Parathyroid adenoma (tissue), 2 donors: ENCODE results near the gene PSMC1.

Experiments used
- H2AFZ ChIP-seq: fragments of 300-600 bp; sonication (generic); one replicate; pipeline ENCODE4 v1.7.0; 2017; ENCODE audit warnings: antibody characterized with exemption, mild to moderate bottlenecking
- H3K27ac ChIP-seq: fragments of 300-600 bp; sonication (generic); one replicate; pipeline ENCODE4 v1.7.0; 2017
- H3K27me3 ChIP-seq: fragments of 300-600 bp; sonication (generic); one replicate; pipeline ENCODE4 v1.7.0; 2017; ENCODE audit warnings: low read length; ENCODE audit not compliant: control insufficient read depth, insufficient read depth
- H3K36me3 ChIP-seq: fragments of 300-600 bp; sonication (generic); one replicate; pipeline ENCODE4 v1.7.0; 2017; ENCODE audit warnings: low read length; ENCODE audit not compliant: control insufficient read depth, insufficient read depth
- H3K4me1 ChIP-seq: fragments of 300-600 bp; sonication (generic); one replicate; pipeline ENCODE4 v1.7.0; 2017; ENCODE audit warnings: control low read depth
- H3K4me2 ChIP-seq: fragments of 300-600 bp; sonication (generic); one replicate; pipeline ENCODE4 v1.7.0; 2017; ENCODE audit warnings: low read length
- H3K4me3 ChIP-seq: fragments of 300-600 bp; sonication (generic); one replicate; pipeline ENCODE4 v1.7.0; 2017; ENCODE audit warnings: low read depth, low read length
- H3K79me2 ChIP-seq: fragments of 300-600 bp; sonication (generic); one replicate; pipeline ENCODE4 v1.7.0; 2017; ENCODE audit warnings: control low read depth
- H3K9ac ChIP-seq: fragments of 300-600 bp; sonication (generic); one replicate; pipeline ENCODE4 v1.7.0; 2017; ENCODE audit warnings: mild to moderate bottlenecking
- H3K9me3 ChIP-seq: fragments of 300-600 bp; sonication (generic); one replicate; pipeline ENCODE4 v1.7.0; 2017; ENCODE audit warnings: low read length; ENCODE audit not compliant: control insufficient read depth
- CTCF ChIP-seq: fragments of 300-600 bp; sonication (generic); IDR thresholded peaks from one replicate; pipeline ENCODE4 v1.7.0; 2017; ENCODE audit warnings: antibody characterized with exemption, mild to moderate bottlenecking
- donor health status: primary hyperparathyroidism.

PSMC1 gene

GRCh38 chr14:90302529-90303303 lies 46.4 kb downstream of the PSMC1 start:
- peak overlapping the region; percentile 68 for H2AFZ ChIP-seq
- H3K9ac ChIP-seq = no peak overlapping the region
- H3K79me2 ChIP-seq = no peaks in the 10 kb centered on the region
- no peaks in the 10 kb centered on the region for H3K27me3 ChIP-seq
- H3K27ac ChIP-seq = peak overlapping the region; percentile 70
- no peaks in the 10 kb centered on the region for H3K9me3 ChIP-seq
- no peak overlapping the region for H3K4me3 ChIP-seq
- TF ChIP-seq CTCF = no peak
- H3K4me2 ChIP-seq = peak overlapping the region; percentile 61
- no peaks in the 10 kb centered on the region for H3K36me3 ChIP-seq
- H3K4me1 ChIP-seq = peaks cover 16% of the 10 kb centered on the region

- H3K36me3 ChIP-seq = no peaks in the 10 kb centered on the region
- no peak overlapping the region for H3K4me2 ChIP-seq
- no peak for TF ChIP-seq CTCF
- H3K9ac ChIP-seq = no peak overlapping the region
- no peaks in the 10 kb centered on the region for H3K27me3 ChIP-seq
- H3K4me1 ChIP-seq = peaks cover 16% of the 10 kb centered on the region
- no peak overlapping the region for H2AFZ ChIP-seq
- H3K79me2 ChIP-seq = no peaks in the 10 kb centered on the region
- no peaks in the 10 kb centered on the region for H3K9me3 ChIP-seq
- H3K27ac ChIP-seq = no peak overlapping the region
- no peak overlapping the region for H3K4me3 ChIP-seq
Measured at GRCh38 chr14:90303473-90303872, 47.1 kb downstream of the PSMC1 start.

GRCh38 chr14:90304502-90304901 lies 48.1 kb downstream of the PSMC1 start:
- H3K79me2 ChIP-seq = no peaks in the 10 kb centered on the region
- H3K27me3 ChIP-seq = no peaks in the 10 kb centered on the region
- no peak overlapping the region for H3K4me3 ChIP-seq
- no peak for TF ChIP-seq CTCF
- peaks cover 16% of the 10 kb centered on the region for H3K4me1 ChIP-seq
- no peak overlapping the region for H2AFZ ChIP-seq
- no peak overlapping the region for H3K27ac ChIP-seq
- H3K9me3 ChIP-seq = no peaks in the 10 kb centered on the region
- no peak overlapping the region for H3K9ac ChIP-seq
- H3K4me2 ChIP-seq = no peak overlapping the region
- no peaks in the 10 kb centered on the region for H3K36me3 ChIP-seq

GRCh38 chr14:90305176-90305601 lies 48.8 kb downstream of the PSMC1 start:
- Histone ChIP-seq H3K36me3 (no peaks in the 10 kb centered on the region), H3K9ac (no peak overlapping the region), H3K27me3 (no peaks in the 10 kb centered on the region), H3K4me1 (peaks cover 16% of the 10 kb centered on the region), H3K4me3 (no peak overlapping the region), H3K27ac (no peak overlapping the region), H3K9me3 (no peaks in the 10 kb centered on the region), H2AFZ (no peak overlapping the region), H3K4me2 (no peak overlapping the region), H3K79me2 (no peaks in the 10 kb centered on the region)
- no peak for TF ChIP-seq CTCF

GRCh38 chr14:90308561-90308960 lies 52.2 kb downstream of the PSMC1 start:
- H3K79me2 ChIP-seq = no peaks in the 10 kb centered on the region
- H3K4me1 ChIP-seq = no peaks in the 10 kb centered on the region
- no peak overlapping the region for H3K9ac ChIP-seq
- H3K27me3 ChIP-seq = no peaks in the 10 kb centered on the region
- no peaks in the 10 kb centered on the region for H3K9me3 ChIP-seq
- no peak overlapping the region for H3K4me3 ChIP-seq
- no peak overlapping the region for H3K4me2 ChIP-seq
- no peak overlapping the region for H2AFZ ChIP-seq
- H3K36me3 ChIP-seq = no peaks in the 10 kb centered on the region
- H3K27ac ChIP-seq = no peak overlapping the region
- no peak for TF ChIP-seq CTCF
